Mesendoderm (in vitro differentiated cells): ENCODE data around the gene BAZ2B.

Experiments
- DNase-seq: peaks from one replicate; pipeline ENCODE4 v3.0.0; 2013
- H2AK5ac ChIP-seq: 2 replicates; pipeline ENCODE4 v1.6.1; 2013; ENCODE audit warnings: low read length, inconsistent platforms
- H2BK120ac ChIP-seq: 2 replicates; pipeline ENCODE4 v1.6.1; 2013; ENCODE audit warnings: low read depth, mild to moderate bottlenecking, low read length, moderate library complexity, mixed read lengths
- H2BK15ac ChIP-seq: replicated peaks from 2 replicates; pipeline ENCODE4 v1.6.1; 2013; ENCODE audit warnings: low read depth, mild to moderate bottlenecking, moderate library complexity
- H2BK5ac ChIP-seq: 2 replicates; pipeline ENCODE4 v1.6.1; 2013; ENCODE audit warnings: low read length, inconsistent platforms
- H3K18ac ChIP-seq: 2 replicates; pipeline ENCODE4 v1.6.1; 2013; ENCODE audit warnings: mild to moderate bottlenecking, low read length, mixed read lengths
- H3K23ac ChIP-seq: one replicate; pipeline ENCODE4 v1.6.1; 2013; ENCODE audit warnings: low read length
- H3K27ac ChIP-seq: 2 replicates; pipeline ENCODE4 v1.5.1; 2013; ENCODE audit warnings: low read depth, mild to moderate bottlenecking, inconsistent platforms, low read length, moderate library complexity
- H3K27me3 ChIP-seq: 2 replicates; pipeline ENCODE4 v1.6.1; 2013; ENCODE audit warnings: low read length, control low read depth, mild to moderate bottlenecking, inconsistent platforms; ENCODE audit not compliant: insufficient read depth, poor library complexity
- H3K36me3 ChIP-seq: 2 replicates; pipeline ENCODE4 v1.6.1; 2013; ENCODE audit warnings: low read length, inconsistent platforms; ENCODE audit not compliant: control insufficient read depth, insufficient read depth
- H3K4ac ChIP-seq: one replicate; pipeline ENCODE4 v1.6.1; 2013; ENCODE audit warnings: low read depth, mild to moderate bottlenecking, low read length, moderate library complexity
- H3K4me1 ChIP-seq: 2 replicates; pipeline ENCODE4 v1.6.1; 2013; ENCODE audit warnings: low read depth, low read length, inconsistent platforms; ENCODE audit not compliant: control insufficient read depth
- H3K4me2 ChIP-seq: 2 replicates; pipeline ENCODE4 v1.6.1; 2013; ENCODE audit warnings: low read length
- H3K4me3 ChIP-seq: 2 replicates; pipeline ENCODE4 v1.5.1; 2013; ENCODE audit warnings: mild to moderate bottlenecking, low read length
- H3K56ac ChIP-seq: one replicate; pipeline ENCODE4 v1.6.1; 2013; ENCODE audit warnings: low read length
- H3K79me1 ChIP-seq: 2 replicates; pipeline ENCODE4 v1.6.1; 2013; ENCODE audit warnings: low read length, inconsistent platforms
- H3K79me2 ChIP-seq: 2 replicates; pipeline ENCODE4 v1.6.1; 2013; ENCODE audit warnings: mild to moderate bottlenecking, low read length; ENCODE audit not compliant: control insufficient read depth, insufficient read depth
- H3K9ac ChIP-seq: 2 replicates; pipeline ENCODE4 v1.6.1; 2013; ENCODE audit warnings: low read length, inconsistent platforms
- H4K5ac ChIP-seq: one replicate; pipeline ENCODE4 v1.6.1; 2013; ENCODE audit warnings: low read length
- H4K8ac ChIP-seq: one replicate; pipeline ENCODE4 v1.6.1; 2013; ENCODE audit warnings: low read depth, mild to moderate bottlenecking, control low read depth, low read length, moderate library complexity
- WGBS: extraction: QIAGEN DNeasy Blood & Tissue Kit; methylation state at CpG from one replicate; pipeline ENCODE4 v1.1.7; 2013; ENCODE audit warnings: low lambda C conversion rate, missing lambda C conversion rate; ENCODE audit not compliant: insufficient coverage; ENCODE audit errors: extremely low coverage; 5-methylcytosine and 5-hydroxymethylcytosine counted together

The BAZ2B gene

DNA sequence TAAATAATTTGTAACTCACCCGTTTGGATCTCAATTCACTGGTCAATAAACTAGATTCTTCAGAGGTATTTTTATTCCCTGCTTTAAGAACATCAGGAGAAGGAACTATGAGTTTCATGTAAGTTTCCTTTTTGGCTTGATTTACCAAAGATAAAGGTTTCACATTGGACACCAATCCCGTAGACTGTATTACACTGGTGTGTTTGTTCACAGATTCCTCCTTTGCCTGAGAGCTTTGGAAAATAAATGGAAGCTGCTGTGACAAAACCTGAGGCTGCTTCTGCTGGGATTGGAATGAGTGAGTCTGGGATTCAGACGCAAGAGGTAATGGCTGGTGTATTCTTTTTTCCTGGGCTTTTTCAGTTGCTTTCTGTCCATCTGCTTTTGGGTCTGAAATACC is 178.1 kb downstream of the BAZ2B start:
- H4K8ac ChIP-seq = no peak overlapping the region
- no CpG with 5 or more reads among the region's 3 CpGs for WGBS
- no peak overlapping the region for H3K23ac ChIP-seq
- H3K4ac ChIP-seq = no peak overlapping the region
- H3K79me1 ChIP-seq = no peaks in the 10 kb centered on the region
- H2AK5ac ChIP-seq = no peak overlapping the region
- no peak overlapping the region for H3K27ac ChIP-seq
- H4K5ac ChIP-seq = no peak overlapping the region
- no peak for DNase-seq
- no peak overlapping the region for H2BK120ac ChIP-seq
- H3K56ac ChIP-seq = no peak overlapping the region
- no peaks in the 10 kb centered on the region for H3K79me2 ChIP-seq
- H3K27me3 ChIP-seq = no peaks in the 10 kb centered on the region
- H3K9ac ChIP-seq = no peak overlapping the region
- H3K4me2 ChIP-seq = no peak overlapping the region
- no peak overlapping the region for H2BK15ac ChIP-seq
- no peak overlapping the region for H3K18ac ChIP-seq
- H3K4me1 ChIP-seq = no peaks in the 10 kb centered on the region
- H3K36me3 ChIP-seq = no peaks in the 10 kb centered on the region
- H3K4me3 ChIP-seq = no peak overlapping the region
- no peak overlapping the region for H2BK5ac ChIP-seq

DNA sequence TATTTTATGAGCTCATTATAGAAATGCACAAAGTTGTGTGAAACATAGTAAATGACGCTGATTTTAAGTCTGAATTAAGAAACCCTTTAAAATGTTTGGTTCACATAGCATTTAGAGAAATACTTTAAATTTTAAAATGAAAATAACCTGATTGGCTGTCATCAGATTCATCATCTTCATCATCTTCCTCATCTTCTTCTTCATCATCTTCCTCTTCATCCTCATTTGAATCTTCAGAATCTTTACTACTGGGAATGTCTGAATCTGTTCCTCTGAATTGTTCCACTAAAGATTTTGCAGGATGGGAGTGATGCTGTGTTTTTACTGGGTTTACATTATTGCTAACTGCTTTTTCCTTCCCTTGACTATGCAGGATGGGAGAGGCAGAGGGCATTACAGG is 183.7 kb downstream of the BAZ2B start:
- Histone ChIP-seq H2BK120ac (no peak overlapping the region), H3K4me1 (no peaks in the 10 kb centered on the region), H2AK5ac (no peak overlapping the region), H3K56ac (no peak overlapping the region), H4K5ac (no peak overlapping the region), H3K4me2 (no peak overlapping the region), H4K8ac (no peak overlapping the region), H3K9ac (no peak overlapping the region), H3K27ac (no peak overlapping the region), H3K27me3 (no peaks in the 10 kb centered on the region), H3K18ac (no peak overlapping the region), H3K23ac (no peak overlapping the region), H3K79me2 (no peaks in the 10 kb centered on the region), H3K79me1 (no peaks in the 10 kb centered on the region), H3K4me3 (no peak overlapping the region), H3K4ac (no peak overlapping the region), H2BK5ac (no peak overlapping the region), H2BK15ac (no peak overlapping the region), H3K36me3 (no peaks in the 10 kb centered on the region)
- WGBS = no CpG with 5 or more reads among the region's 1 CpG
- no peak for DNase-seq

DNA sequence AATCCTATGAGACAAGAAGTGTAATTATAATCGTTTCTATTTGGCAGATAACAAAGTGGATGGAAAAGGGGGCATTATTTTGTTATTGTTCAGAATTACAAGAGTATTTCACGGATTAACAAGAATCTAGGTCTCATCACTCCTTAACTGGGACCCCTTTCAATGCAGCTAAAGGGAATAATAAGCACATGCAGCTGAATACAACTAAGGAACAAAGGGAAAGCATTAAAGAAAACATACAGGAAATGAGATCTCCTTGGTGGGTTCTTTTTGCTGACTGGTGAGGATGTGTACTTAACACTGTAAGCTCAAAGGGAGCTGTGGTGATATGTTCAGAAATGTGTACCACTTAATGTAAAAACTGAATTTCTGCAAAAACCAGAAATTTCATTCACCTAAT is 189.3 kb downstream of the BAZ2B start:
- Histone ChIP-seq H3K79me1 (no peaks in the 10 kb centered on the region), H3K79me2 (no peaks in the 10 kb centered on the region), H2BK5ac (no peak overlapping the region), H4K8ac (no peak overlapping the region), H3K23ac (no peak overlapping the region), H3K36me3 (no peaks in the 10 kb centered on the region), H3K4me2 (no peak overlapping the region), H3K56ac (no peak overlapping the region), H3K27me3 (no peaks in the 10 kb centered on the region), H3K4me3 (no peak overlapping the region), H3K27ac (no peak overlapping the region), H2BK15ac (no peak overlapping the region), H3K9ac (no peak overlapping the region), H3K4me1 (no peaks in the 10 kb centered on the region), H2AK5ac (no peak overlapping the region), H2BK120ac (no peak overlapping the region), H3K4ac (no peak overlapping the region), H3K18ac (no peak overlapping the region), H4K5ac (no peak overlapping the region)
- no peak for DNase-seq
- WGBS = no CpG with 5 or more reads among the region's 2 CpGs

DNA sequence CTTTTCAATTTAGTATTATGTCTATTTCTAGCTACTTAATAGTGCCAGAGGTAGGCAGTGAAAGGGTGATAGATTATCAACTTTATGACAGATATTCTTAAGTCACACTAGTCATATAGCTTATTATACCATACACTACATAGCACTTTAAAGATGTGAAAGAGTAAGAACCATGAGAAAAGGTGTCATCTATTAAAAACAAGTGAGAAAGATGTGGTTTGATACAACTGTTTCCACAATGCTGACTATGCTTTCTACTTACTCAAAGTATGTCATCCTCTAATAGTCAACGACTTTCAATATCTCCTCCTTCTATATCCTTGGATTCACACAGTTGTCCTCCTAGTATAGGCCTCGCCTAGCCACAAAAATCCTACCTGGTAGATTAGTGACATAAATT is 196.9 kb downstream of the BAZ2B start:
- Histone ChIP-seq H2BK15ac (no peak overlapping the region), H4K5ac (no peak overlapping the region), H3K23ac (no peak overlapping the region), H2BK120ac (no peak overlapping the region), H3K56ac (no peak overlapping the region), H3K18ac (no peak overlapping the region), H3K4me1 (no peaks in the 10 kb centered on the region), H3K79me2 (no peaks in the 10 kb centered on the region), H3K4ac (no peak overlapping the region), H3K4me2 (no peak overlapping the region), H3K27ac (no peak overlapping the region), H3K36me3 (no peaks in the 10 kb centered on the region), H3K9ac (no peak overlapping the region), H2BK5ac (no peak overlapping the region), H3K4me3 (no peak overlapping the region), H3K79me1 (no peaks in the 10 kb centered on the region), H3K27me3 (no peaks in the 10 kb centered on the region), H2AK5ac (no peak overlapping the region), H4K8ac (no peak overlapping the region)
- no peak for DNase-seq
- WGBS = no CpG with 5 or more reads among the region's 2 CpGs

DNA sequence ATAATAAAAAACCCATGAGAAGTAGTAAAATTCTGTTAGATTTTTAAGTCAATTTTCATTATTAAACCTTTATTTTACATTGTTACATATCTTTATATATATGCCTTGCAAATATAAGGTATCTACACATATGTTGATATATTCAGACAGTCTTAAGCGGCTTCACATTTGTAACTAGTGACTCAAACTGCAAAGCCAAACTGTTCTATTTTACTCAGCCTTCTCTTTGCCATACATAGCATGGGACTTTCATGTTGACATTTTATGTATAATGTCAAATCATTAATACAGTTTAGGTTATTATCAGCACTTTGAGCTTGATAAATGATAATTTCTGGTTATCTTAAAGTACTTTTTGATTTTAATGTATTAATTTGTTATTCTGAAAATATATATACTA is 204.9 kb downstream of the BAZ2B start:
- H3K23ac ChIP-seq = no peak overlapping the region
- no peak overlapping the region for H2BK15ac ChIP-seq
- H3K9ac ChIP-seq = no peak overlapping the region
- no peaks in the 10 kb centered on the region for H3K27me3 ChIP-seq
- no peaks in the 10 kb centered on the region for H3K79me1 ChIP-seq
- H3K4me1 ChIP-seq = no peaks in the 10 kb centered on the region
- H3K4me2 ChIP-seq = no peak overlapping the region
- H2BK120ac ChIP-seq = no peak overlapping the region
- H3K56ac ChIP-seq = no peak overlapping the region
- no peak overlapping the region for H3K27ac ChIP-seq
- H3K79me2 ChIP-seq = no peaks in the 10 kb centered on the region
- H2AK5ac ChIP-seq = no peak overlapping the region
- H3K18ac ChIP-seq = no peak overlapping the region
- no peak overlapping the region for H4K5ac ChIP-seq
- no CpG with 5 or more reads among the region's 1 CpG for WGBS
- DNase-seq = no peak
- H3K36me3 ChIP-seq = no peaks in the 10 kb centered on the region
- H3K4ac ChIP-seq = no peak overlapping the region
- no peak overlapping the region for H4K8ac ChIP-seq
- H3K4me3 ChIP-seq = no peak overlapping the region
- no peak overlapping the region for H2BK5ac ChIP-seq

DNA sequence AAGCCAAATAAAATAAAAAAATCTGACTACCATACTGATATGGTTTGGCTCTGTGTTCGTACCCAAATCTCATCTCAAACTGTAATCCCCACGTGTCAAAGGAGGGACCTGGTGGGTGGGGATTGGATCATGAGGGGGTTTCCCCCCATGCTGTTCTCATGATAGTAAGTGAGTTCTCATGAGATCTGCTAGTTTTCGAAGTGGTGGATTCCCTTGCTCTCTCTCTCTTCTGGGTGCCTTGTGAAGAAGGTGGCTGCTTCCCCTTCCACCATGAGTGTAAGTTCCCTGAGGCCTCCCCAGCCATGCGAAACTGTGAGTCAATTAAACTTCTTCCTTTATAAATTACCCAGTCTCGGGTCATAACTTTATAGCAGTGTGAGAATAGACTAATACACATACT is 206.1 kb downstream of the BAZ2B start:
- H4K5ac ChIP-seq = no peak overlapping the region
- peak; percentile 2 for DNase-seq
- H3K18ac ChIP-seq = no peak overlapping the region
- no CpG with 5 or more reads among the region's 5 CpGs for WGBS
- no peak overlapping the region for H3K9ac ChIP-seq
- no peak overlapping the region for H2BK15ac ChIP-seq
- no peak overlapping the region for H2BK120ac ChIP-seq
- H3K79me2 ChIP-seq = no peaks in the 10 kb centered on the region
- no peak overlapping the region for H3K4me3 ChIP-seq
- no peaks in the 10 kb centered on the region for H3K27me3 ChIP-seq
- H3K23ac ChIP-seq = no peak overlapping the region
- no peaks in the 10 kb centered on the region for H3K36me3 ChIP-seq
- H3K56ac ChIP-seq = no peak overlapping the region
- no peak overlapping the region for H2BK5ac ChIP-seq
- H2AK5ac ChIP-seq = no peak overlapping the region
- H3K4me1 ChIP-seq = no peaks in the 10 kb centered on the region
- no peak overlapping the region for H3K27ac ChIP-seq
- no peak overlapping the region for H3K4me2 ChIP-seq
- H3K4ac ChIP-seq = no peak overlapping the region
- no peaks in the 10 kb centered on the region for H3K79me1 ChIP-seq
- no peak overlapping the region for H4K8ac ChIP-seq
